ENCODE measurements around the gene DENND1A.

DENND1A gene

GRCh38 chr9:123832176-123832575 lies 97.8 kb downstream of the DENND1A start:
- H3K27me3 ChIP-seq (ENCODE audit: control insufficient read depth in 1 of 2, insufficient read depth in 1 of 2, low read length in 2 of 2) = no peaks in the 10 kb centered on the region
- H3K27ac ChIP-seq (ENCODE audit: low read length, poor library complexity, severe bottlenecking) = no peak overlapping the region
- H3K4me3 ChIP-seq (ENCODE audit: insufficient read depth in 1 of 2, low read depth in 1 of 2, low read length in 2 of 2) = no peak overlapping the region
- H2AFZ ChIP-seq (ENCODE audit: low read depth, low read length) = no peak overlapping the region
- H3K79me1 ChIP-seq (replicated peaks; ENCODE audit: low read length, poor library complexity, severe bottlenecking) = peaks cover 9% of the 10 kb centered on the region
- no peak overlapping the region for H3K23ac ChIP-seq (ENCODE audit: low read length in 2 of 2)
- peaks cover 52% of the 10 kb centered on the region for H3K9me3 ChIP-seq (ENCODE audit: control insufficient read depth, low read length)
- no peaks in the 10 kb centered on the region for H3K4me1 ChIP-seq (ENCODE audit: control insufficient read depth, insufficient read depth, low read depth, low read length)
- H3K4ac ChIP-seq (ENCODE audit: low read depth in 1 of 2, low read length in 2 of 2) = no peak overlapping the region
- H2BK120ac ChIP-seq (ENCODE audit: low read depth, low read length) = no peak overlapping the region
- H3K14ac ChIP-seq (ENCODE audit: low read length in 2 of 2) = no peak overlapping the region
- H4K8ac ChIP-seq (ENCODE audit: low read length) = no peak overlapping the region
- H2BK5ac ChIP-seq (ENCODE audit: low read depth, low read length, poor library complexity, severe bottlenecking) = no peak overlapping the region
- H3K4me2 ChIP-seq (ENCODE audit: low read length, poor library complexity, severe bottlenecking) = no peak overlapping the region
- no peak for DNase-seq
- no peak overlapping the region for H2AK5ac ChIP-seq (ENCODE audit: low read length, severe bottlenecking)
- H3K36me3 ChIP-seq (ENCODE audit: control insufficient read depth in 1 of 2, insufficient read depth in 2 of 2, low read depth in 1 of 2, low read length in 2 of 2) = peaks cover 0 to 6% of the 10 kb centered on the region in 2 experiments
- no peak overlapping the region for H2BK12ac ChIP-seq (ENCODE audit: low read length in 2 of 2)
- H3K9ac ChIP-seq (ENCODE audit: low read length) = no peak overlapping the region
- H4K91ac ChIP-seq (ENCODE audit: low read length) = no peak overlapping the region
- no peak overlapping the region for H3K18ac ChIP-seq (ENCODE audit: low read depth in 1 of 2, low read length in 2 of 2)
- H2BK15ac ChIP-seq (ENCODE audit: low read depth, poor library complexity, severe bottlenecking) = no peak overlapping the region

GRCh38 chr9:123828449-123828848 lies 101.5 kb downstream of the DENND1A start:
- Histone ChIP-seq H3K27me3 (ENCODE audit: control insufficient read depth in 1 of 2, insufficient read depth in 1 of 2, low read length in 2 of 2) (no peaks in the 10 kb centered on the region), H3K9me3 (ENCODE audit: control insufficient read depth, low read length) (peaks cover 73% of the 10 kb centered on the region), H3K4ac (ENCODE audit: low read depth in 1 of 2, low read length in 2 of 2) (no peak overlapping the region), H3K4me3 (ENCODE audit: insufficient read depth in 1 of 2, low read depth in 1 of 2, low read length in 2 of 2) (no peak overlapping the region), H3K36me3 (ENCODE audit: control insufficient read depth in 1 of 2, insufficient read depth in 2 of 2, low read depth in 1 of 2, low read length in 2 of 2) (peaks cover 0 to 6% of the 10 kb centered on the region in 2 experiments), H3K18ac (ENCODE audit: low read depth in 1 of 2, low read length in 2 of 2) (no peak overlapping the region), H2BK12ac (ENCODE audit: low read length in 2 of 2) (no peak overlapping the region), H3K9ac (ENCODE audit: low read length) (no peak overlapping the region), H3K14ac (ENCODE audit: low read length in 2 of 2) (no peak overlapping the region), H2BK120ac (ENCODE audit: low read depth, low read length) (no peak overlapping the region), H4K8ac (ENCODE audit: low read length) (no peak overlapping the region), H3K23ac (ENCODE audit: low read length in 2 of 2) (no peak overlapping the region), H2AFZ (ENCODE audit: low read depth, low read length) (no peak overlapping the region), H4K91ac (ENCODE audit: low read length) (no peak overlapping the region), H2AK5ac (ENCODE audit: low read length, severe bottlenecking) (no peak overlapping the region), H3K27ac (ENCODE audit: low read length, poor library complexity, severe bottlenecking) (no peak overlapping the region), H3K79me1 (replicated peaks; ENCODE audit: low read length, poor library complexity, severe bottlenecking) (peaks cover 8% of the 10 kb centered on the region), H3K4me2 (ENCODE audit: low read length, poor library complexity, severe bottlenecking) (no peak overlapping the region), H2BK5ac (ENCODE audit: low read depth, low read length, poor library complexity, severe bottlenecking) (no peak overlapping the region), H2BK15ac (ENCODE audit: low read depth, poor library complexity, severe bottlenecking) (no peak overlapping the region), H3K4me1 (ENCODE audit: control insufficient read depth, insufficient read depth, low read depth, low read length) (no peaks in the 10 kb centered on the region)
- DNase-seq = peak; percentile 16

GRCh38 chr9:123825342-123826060 lies 104.4 kb downstream of the DENND1A start:
- no peak overlapping the region for H3K4ac ChIP-seq (ENCODE audit: low read depth in 1 of 2, low read length in 2 of 2)
- no peak overlapping the region for H3K18ac ChIP-seq (ENCODE audit: low read depth in 1 of 2, low read length in 2 of 2)
- no peak overlapping the region for H3K4me3 ChIP-seq (ENCODE audit: insufficient read depth in 1 of 2, low read depth in 1 of 2, low read length in 2 of 2)
- H4K8ac ChIP-seq (ENCODE audit: low read length) = no peak overlapping the region
- no peak overlapping the region for H4K91ac ChIP-seq (ENCODE audit: low read length)
- H3K79me1 ChIP-seq (replicated peaks; ENCODE audit: low read length, poor library complexity, severe bottlenecking) = peaks cover 6% of the 10 kb centered on the region
- H3K36me3 ChIP-seq (ENCODE audit: control insufficient read depth in 1 of 2, insufficient read depth in 2 of 2, low read depth in 1 of 2, low read length in 2 of 2) = peaks cover 0 to 6% of the 10 kb centered on the region in 2 experiments
- H2AFZ ChIP-seq (ENCODE audit: low read depth, low read length) = no peak overlapping the region
- H3K14ac ChIP-seq (ENCODE audit: low read length in 2 of 2) = no peak overlapping the region
- H2BK5ac ChIP-seq (ENCODE audit: low read depth, low read length, poor library complexity, severe bottlenecking) = no peak overlapping the region
- H3K27me3 ChIP-seq (ENCODE audit: control insufficient read depth in 1 of 2, insufficient read depth in 1 of 2, low read length in 2 of 2) = no peaks in the 10 kb centered on the region
- H2AK5ac ChIP-seq (ENCODE audit: low read length, severe bottlenecking) = no peak overlapping the region
- H3K9me3 ChIP-seq (ENCODE audit: control insufficient read depth, low read length) = peaks cover 57% of the 10 kb centered on the region
- WGBS = 100% methylated on average over 3 of the region's 5 CpGs
- no peaks in the 10 kb centered on the region for H3K4me1 ChIP-seq (ENCODE audit: control insufficient read depth, insufficient read depth, low read depth, low read length)
- peak; percentile 20 for DNase-seq
- H2BK15ac ChIP-seq (ENCODE audit: low read depth, poor library complexity, severe bottlenecking) = no peak overlapping the region
- no peak overlapping the region for H3K9ac ChIP-seq (ENCODE audit: low read length)
- H3K23ac ChIP-seq (ENCODE audit: low read length in 2 of 2) = no peak overlapping the region
- H2BK120ac ChIP-seq (ENCODE audit: low read depth, low read length) = no peak overlapping the region
- no peak overlapping the region for H2BK12ac ChIP-seq (ENCODE audit: low read length in 2 of 2)
- H3K27ac ChIP-seq (ENCODE audit: low read length, poor library complexity, severe bottlenecking) = no peak overlapping the region
- no peak overlapping the region for H3K4me2 ChIP-seq (ENCODE audit: low read length, poor library complexity, severe bottlenecking)

- Histone ChIP-seq H2BK120ac (ENCODE audit: low read depth, low read length) (no peak overlapping the region), H3K18ac (ENCODE audit: low read depth in 1 of 2, low read length in 2 of 2) (no peak overlapping the region), H2AFZ (ENCODE audit: low read depth, low read length) (no peak overlapping the region), H3K4me1 (ENCODE audit: control insufficient read depth, insufficient read depth, low read depth, low read length) (no peaks in the 10 kb centered on the region), H2BK12ac (ENCODE audit: low read length in 2 of 2) (no peak overlapping the region), H2AK5ac (ENCODE audit: low read length, severe bottlenecking) (no peak overlapping the region), H3K27me3 (ENCODE audit: control insufficient read depth in 1 of 2, insufficient read depth in 1 of 2, low read length in 2 of 2) (no peaks in the 10 kb centered on the region), H2BK5ac (ENCODE audit: low read depth, low read length, poor library complexity, severe bottlenecking) (no peak overlapping the region), H4K8ac (ENCODE audit: low read length) (no peak overlapping the region), H3K14ac (ENCODE audit: low read length in 2 of 2) (no peak overlapping the region), H3K79me1 (replicated peaks; ENCODE audit: low read length, poor library complexity, severe bottlenecking) (peaks cover 10% of the 10 kb centered on the region), H3K4ac (ENCODE audit: low read depth in 1 of 2, low read length in 2 of 2) (no peak overlapping the region), H2BK15ac (ENCODE audit: low read depth, poor library complexity, severe bottlenecking) (no peak overlapping the region), H3K27ac (ENCODE audit: low read length, poor library complexity, severe bottlenecking) (no peak overlapping the region), H4K91ac (ENCODE audit: low read length) (no peak overlapping the region), H3K9ac (ENCODE audit: low read length) (no peak overlapping the region), H3K36me3 (ENCODE audit: control insufficient read depth in 1 of 2, insufficient read depth in 2 of 2, low read depth in 1 of 2, low read length in 2 of 2) (no peaks in the 10 kb centered on the region), H3K4me3 (ENCODE audit: insufficient read depth in 1 of 2, low read depth in 1 of 2, low read length in 2 of 2) (no peak overlapping the region), H3K4me2 (ENCODE audit: low read length, poor library complexity, severe bottlenecking) (no peak overlapping the region), H3K23ac (ENCODE audit: low read length in 2 of 2) (no peak overlapping the region), H3K9me3 (ENCODE audit: control insufficient read depth, low read length) (peaks cover 37% of the 10 kb centered on the region)
- no peak for DNase-seq
- WGBS = 97% methylated on average over 7 of the region's 7 CpGs
Measured at GRCh38 chr9:123823194-123823947, 106.6 kb downstream of the DENND1A start.
